NT2/D1 (cell line): Measurements from ENCODE around the gene TOM1.

ENCODE experiments used
- YY1 ChIP-seq: IDR thresholded peaks from 2 replicates; pipeline ENCODE4 v1.6.1; 2011; ENCODE audit not compliant: insufficient read length, insufficient read depth
- ZNF274 ChIP-seq: IDR thresholded peaks from 2 replicates; pipeline ENCODE4 v1.6.1; 2011; ENCODE audit warnings: mild to moderate bottlenecking, low read depth, low read length

DNA sequence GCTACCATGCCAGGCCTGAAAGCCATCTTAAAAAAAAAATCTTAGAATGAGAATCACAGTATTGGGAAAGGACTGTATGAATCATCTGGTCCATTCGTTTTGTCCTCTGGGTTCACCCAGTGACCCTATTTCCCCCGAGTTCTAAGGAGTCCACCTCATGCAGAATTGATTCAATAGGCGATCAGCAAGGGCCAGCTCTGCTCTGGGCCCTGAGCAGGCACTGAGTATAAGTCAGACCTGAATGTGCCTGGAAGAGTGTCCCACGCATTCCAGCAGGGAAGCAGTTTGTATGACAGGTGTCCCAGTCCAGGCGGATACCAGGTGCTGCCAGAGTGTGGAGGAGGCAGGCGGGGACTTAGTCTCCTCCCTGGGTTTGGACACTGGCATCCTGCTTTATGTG is 80.3 kb downstream of the TOM1 start:
- no peak for TF ChIP-seq YY1
- TF ChIP-seq ZNF274: no peak
